Uterus (tissue), 4 donors: ENCODE data around the gene MROH2A. TPM values are rescaled to one million over a fixed set of nuclear protein-coding genes. Genes with fewer than 3 reads are reported as not detected.

Experiments used
- DNase-seq, 2 donors: peaks; one replicate each; pipeline ENCODE4 v3.0.0-alpha.2; 2019 to 2020
- H3K27ac ChIP-seq, 2 donors: fragments of 200-600 bp; sonication (generic); 1 replicate in 1 of 2; 2 replicates in 1 of 2; pipeline ENCODE4 v1.5.1; 2016 to 2018
- H3K27me3 ChIP-seq, 2 donors: fragments of 200-600 bp; sonication (generic); one replicate each; pipeline ENCODE4 v1.5.1; 2018 to 2019; ENCODE audit warnings: control low read depth in 1 of 2
- H3K36me3 ChIP-seq, 2 donors: fragments of 200-600 bp; sonication (generic); one replicate each; pipeline ENCODE4 v1.5.1; 2019; ENCODE audit warnings: control low read depth in 1 of 2
- H3K4me1 ChIP-seq, 2 donors: fragments of 200-600 bp; sonication (generic); one replicate each; pipeline ENCODE4 v1.5.1; 2018 to 2019; ENCODE audit warnings: control low read depth in 1 of 2
- H3K4me3 ChIP-seq, 2 donors: fragments of 200-600 bp; sonication (generic); 1 replicate in 1 of 2; 2 replicates in 1 of 2; pipeline ENCODE4 v1.5.1; 2018 to 2019; ENCODE audit warnings: mild to moderate bottlenecking in 1 of 2
- H3K9me3 ChIP-seq, 2 donors: fragments of 200-600 bp; sonication (generic); one replicate each; pipeline ENCODE4 v1.5.1; 2019; ENCODE audit warnings: control low read depth in 1 of 2
- CTCF ChIP-seq, 4 experiments: fragments of 200-600 bp in 2 of 4; fragments of 450-650 bp in 2 of 4; sonication (generic) in 2 of 4; IDR thresholded peaks; one replicate each; pipeline ENCODE4 v1.5.1; 2016 to 2019; ENCODE audit warnings: antibody characterized with exemption in 4 of 4, mild to moderate bottlenecking in 2 of 4, moderate library complexity in 1 of 4
- POLR2A ChIP-seq, 2 donors: fragments of 450-650 bp; IDR thresholded peaks; one replicate each; pipeline ENCODE4 v1.6.1; 2016; ENCODE audit warnings: antibody characterized with exemption in 2 of 2, mild to moderate bottlenecking in 1 of 2, moderate library complexity in 1 of 2
- intact Hi-C: fragments of 100-400 bp; cut with DNase I; formaldehyde crosslinking; loops from one replicate; pipeline ENCODE4 v1.15.1; 2023; ENCODE audit warnings: low total_unique reads
- total RNA-seq, 4 donors: library from RNA; depleted of rRNA in 3 of 4; stranded (reverse); fragments of >200 nt in 3 of 4; gene quantifications; one replicate each; pipeline versions ENCODE4 v1.1.0 to v1.2.4, GENCODE V29; 2014 to 2023
- donor health status: DM: yes; HTN: yes; CAD: no.

MROH2A gene
- total RNA-seq, 4 donors from 2014 or later = not detected

- no peak overlapping the region for H3K27ac ChIP-seq
- H3K4me1 ChIP-seq = no peaks in the 10 kb centered on the region
- H3K27me3 ChIP-seq = no peaks in the 10 kb centered on the region
- no peak for TF ChIP-seq POLR2A (IDR thresholded peaks at IDR 0.05)
- TF ChIP-seq CTCF (IDR thresholded peaks at IDR 0.05) = no peak
- no peaks in the 10 kb centered on the region for H3K36me3 ChIP-seq
- no peak overlapping the region for H3K4me3 ChIP-seq
- no peak for DNase-seq
- no peaks in the 10 kb centered on the region for H3K9me3 ChIP-seq
- intact Hi-C loops = no loop called here
Measured at GRCh38 chr2:233807966-233808935, 30.1 kb downstream of the MROH2A start.

GRCh38 chr2:233810385-233810784, 32.3 kb downstream of the MROH2A start:
- Histone ChIP-seq H3K4me1 (no peaks in the 10 kb centered on the region), H3K27me3 (no peaks in the 10 kb centered on the region), H3K27ac (no peak overlapping the region), H3K36me3 (no peaks in the 10 kb centered on the region), H3K9me3 (no peaks in the 10 kb centered on the region), H3K4me3 (no peak overlapping the region)
- no peak for TF ChIP-seq CTCF (IDR thresholded peaks at IDR 0.05)
- TF ChIP-seq POLR2A (IDR thresholded peaks at IDR 0.05) = no peak
- intact Hi-C loops = no loop called here
- DNase-seq = no peak

GRCh38 chr2:233811087-233811486, 33.0 kb downstream of the MROH2A start:
- H3K9me3 ChIP-seq = no peaks in the 10 kb centered on the region
- no peak for DNase-seq
- intact Hi-C loops = no loop called here

GRCh38 chr2:233811732-233812131, 33.6 kb downstream of the MROH2A start:
- intact Hi-C loops = no loop called here
- H3K4me1 ChIP-seq = no peaks in the 10 kb centered on the region
- no peak for DNase-seq
- no peaks in the 10 kb centered on the region for H3K36me3 ChIP-seq
- H3K4me3 ChIP-seq = no peak overlapping the region
- no peaks in the 10 kb centered on the region for H3K27me3 ChIP-seq
- TF ChIP-seq CTCF (IDR thresholded peaks at IDR 0.05) (no peak), POLR2A (IDR thresholded peaks at IDR 0.05) (no peak)
- H3K27ac ChIP-seq = no peak overlapping the region
- H3K9me3 ChIP-seq = no peaks in the 10 kb centered on the region

More at GRCh38 chr2:233811087-233811486, 33.0 kb downstream of the MROH2A start:
- Histone ChIP-seq H3K4me1 (no peaks in the 10 kb centered on the region), H3K36me3 (no peaks in the 10 kb centered on the region), H3K27me3 (no peaks in the 10 kb centered on the region), H3K27ac (no peak overlapping the region), H3K4me3 (no peak overlapping the region)
- TF ChIP-seq POLR2A (IDR thresholded peaks at IDR 0.05) (no peak), CTCF (IDR thresholded peaks at IDR 0.05) (no peak)
